Activated T-cell treated with anti-CD3 and anti-CD28 coated beads, Interleukin-2, amount 50 U/mL, for 48 hours (primary cell): ENCODE data around the gene POLE4.

Experiments used
- DNase-seq, 2 experiments: peaks; one replicate each; pipeline ENCODE4 v3.0.0-alpha.2; 2020

POLE4 gene, protein sequence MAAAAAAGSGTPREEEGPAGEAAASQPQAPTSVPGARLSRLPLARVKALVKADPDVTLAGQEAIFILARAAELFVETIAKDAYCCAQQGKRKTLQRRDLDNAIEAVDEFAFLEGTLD

GRCh38 chr2:74958274-74959105 is at the start of gene POLE4:
TSS of gene POLE4 (plus strand) at chr2:74958643. CDS start at chr2:74958680, 37 bp downstream.
- DNase-seq: peak; percentile 95

- DNase-seq: no peak
Observed at GRCh38 chr2:74908748-74909444, 49.5 kb upstream of the POLE4 start.

- DNase-seq: no peak
Observed at GRCh38 chr2:74910245-74910644, 48.2 kb upstream of the POLE4 start.

DNA sequence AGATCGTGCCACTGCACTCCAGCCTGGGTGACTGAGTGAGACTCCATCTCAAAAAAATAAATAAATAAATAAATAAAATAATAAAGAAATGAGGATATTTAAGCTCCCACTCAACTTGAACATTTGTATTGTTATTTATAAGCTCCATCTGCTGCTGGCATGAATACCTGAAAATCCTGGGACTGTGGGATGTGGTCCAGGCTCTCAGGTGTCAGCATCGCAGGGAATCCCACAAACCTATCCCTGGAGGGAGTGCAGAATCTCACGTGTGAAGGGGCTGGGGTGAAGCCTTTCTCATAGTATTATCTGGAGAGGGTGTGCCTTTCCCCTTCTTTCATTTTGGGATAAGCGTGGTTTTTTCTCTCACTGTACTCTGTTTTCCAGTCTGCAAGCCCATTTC is 47.4 kb upstream of the POLE4 start:
- no peak for DNase-seq

- DNase-seq: peak; percentile 49 to 50
Observed at GRCh38 chr2:74915743-74916142, 42.7 kb upstream of the POLE4 start.

- DNase-seq: no peak
Observed at GRCh38 chr2:74916394-74916793, 42.0 kb upstream of the POLE4 start.

DNA sequence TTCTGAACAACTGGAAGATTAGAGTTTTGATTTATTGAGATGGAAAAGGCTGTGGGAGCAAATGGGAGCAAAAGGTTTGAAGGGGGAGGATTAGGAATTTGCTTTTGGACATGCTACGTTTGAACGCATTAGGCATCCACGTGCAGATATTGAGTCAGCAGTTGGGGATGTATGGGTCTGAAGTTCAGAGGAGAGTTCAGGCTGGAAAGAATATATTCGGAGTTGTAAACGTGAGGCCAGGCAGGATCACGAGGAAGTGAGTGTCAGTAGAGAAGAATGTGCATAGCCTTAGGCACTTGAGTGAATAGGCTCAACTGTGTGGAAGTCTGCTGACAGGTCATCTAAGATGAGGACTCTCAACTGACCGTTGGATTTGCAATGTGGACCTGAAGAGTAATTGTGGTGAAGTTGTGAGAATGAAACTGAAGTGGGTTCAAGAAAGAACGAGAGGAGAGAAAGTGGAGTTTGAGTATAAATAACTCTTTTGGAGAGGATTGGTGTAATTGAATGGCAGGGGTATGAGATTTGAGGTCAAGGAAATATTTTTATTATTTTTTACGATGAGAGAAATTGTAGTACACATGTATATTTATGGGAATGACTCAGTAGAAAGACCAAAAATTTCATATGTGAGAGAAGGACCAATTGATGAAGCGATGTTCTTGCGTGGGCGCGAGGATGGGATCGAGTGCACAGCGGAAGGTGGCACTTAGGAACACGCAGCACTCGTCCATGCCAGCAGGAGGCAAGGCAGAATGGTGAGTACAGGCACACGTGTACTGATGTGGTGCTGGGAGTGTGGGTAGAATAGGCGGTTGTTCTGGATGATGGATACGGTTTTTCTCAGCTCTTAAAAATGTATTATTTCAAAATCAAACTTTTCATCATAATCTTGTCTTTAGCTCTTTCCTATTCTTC is 40.5 kb upstream of the POLE4 start:
- DNase-seq: no peak

DNA sequence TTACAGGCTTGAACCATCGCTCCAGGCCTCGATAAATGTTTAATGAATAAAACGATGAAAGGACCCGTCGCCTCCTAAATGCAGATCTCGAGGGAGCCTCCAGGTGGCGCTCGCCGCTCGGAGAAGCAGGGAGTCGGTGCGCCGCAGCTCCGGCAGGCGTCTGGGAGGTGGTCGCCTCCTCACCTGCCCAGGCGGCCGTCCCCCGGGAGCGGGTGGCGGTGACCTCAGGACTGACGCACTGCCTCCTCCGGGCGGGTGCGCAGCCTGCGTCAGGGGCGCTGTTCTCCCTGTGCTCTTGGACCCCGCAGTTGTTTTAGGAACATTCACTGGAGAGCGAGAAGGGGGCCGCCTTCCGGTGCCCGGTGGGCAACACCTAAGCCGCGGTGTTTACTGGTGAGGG is 38.6 kb upstream of the POLE4 start:
- DNase-seq: peak; percentile 82 to 84

- no peak for DNase-seq
Observed at GRCh38 chr2:74921236-74921736, 37.2 kb upstream of the POLE4 start.

- no peak for DNase-seq
Observed at GRCh38 chr2:74922592-74923227, 35.7 kb upstream of the POLE4 start.

GRCh38 chr2:74924463-74925265 is 33.8 kb upstream of the POLE4 start:
- no peak for DNase-seq

DNA sequence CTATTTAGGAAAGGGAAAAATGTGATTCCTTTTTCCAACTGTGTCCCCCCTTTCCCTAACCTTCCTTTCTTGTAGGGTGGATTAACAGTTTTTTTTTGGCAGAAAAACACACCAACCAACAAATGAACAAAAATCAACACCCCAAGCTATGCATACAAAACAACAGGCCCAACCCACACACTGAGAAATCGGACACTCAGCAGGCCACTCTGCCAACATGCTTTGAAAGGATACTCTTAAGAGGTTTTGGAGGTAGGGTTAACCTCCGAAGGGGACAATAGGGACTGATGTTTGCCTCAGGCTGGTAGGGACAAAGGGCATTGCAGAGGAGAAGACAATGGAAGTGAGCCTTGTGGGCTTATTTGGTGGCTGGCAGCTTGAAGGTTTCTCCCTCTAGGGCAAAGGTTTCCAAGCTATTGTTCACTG is 33.1 kb upstream of the POLE4 start:
- DNase-seq: no peak

- DNase-seq: no peak
Observed at GRCh38 chr2:74927621-74928020, 30.8 kb upstream of the POLE4 start.

GRCh38 chr2:74930811-74931486 is 27.5 kb upstream of the POLE4 start:
- DNase-seq: no peak

DNA sequence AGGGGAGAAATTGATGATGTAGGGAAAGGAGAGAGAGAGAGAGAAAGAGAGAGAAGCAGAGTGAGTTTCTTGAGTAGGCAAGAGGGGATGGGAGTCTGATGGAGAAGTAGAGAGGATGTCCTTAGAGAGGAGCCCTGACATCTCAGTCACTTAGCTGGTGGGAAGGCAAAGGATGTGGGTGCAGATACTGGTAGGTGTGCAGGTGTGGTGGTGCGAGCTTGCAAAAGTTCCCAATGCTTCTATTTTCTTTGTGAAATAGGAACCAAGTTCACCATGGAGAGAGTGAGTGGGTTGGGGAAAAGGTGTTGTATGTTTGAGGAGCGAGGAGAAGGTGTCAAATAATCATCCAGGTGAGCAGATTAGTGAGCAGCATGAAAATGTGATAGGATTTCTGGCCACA is 26.5 kb upstream of the POLE4 start:
- DNase-seq: no peak

- DNase-seq: no peak
Observed at GRCh38 chr2:74935975-74936391, 22.5 kb upstream of the POLE4 start.

DNA sequence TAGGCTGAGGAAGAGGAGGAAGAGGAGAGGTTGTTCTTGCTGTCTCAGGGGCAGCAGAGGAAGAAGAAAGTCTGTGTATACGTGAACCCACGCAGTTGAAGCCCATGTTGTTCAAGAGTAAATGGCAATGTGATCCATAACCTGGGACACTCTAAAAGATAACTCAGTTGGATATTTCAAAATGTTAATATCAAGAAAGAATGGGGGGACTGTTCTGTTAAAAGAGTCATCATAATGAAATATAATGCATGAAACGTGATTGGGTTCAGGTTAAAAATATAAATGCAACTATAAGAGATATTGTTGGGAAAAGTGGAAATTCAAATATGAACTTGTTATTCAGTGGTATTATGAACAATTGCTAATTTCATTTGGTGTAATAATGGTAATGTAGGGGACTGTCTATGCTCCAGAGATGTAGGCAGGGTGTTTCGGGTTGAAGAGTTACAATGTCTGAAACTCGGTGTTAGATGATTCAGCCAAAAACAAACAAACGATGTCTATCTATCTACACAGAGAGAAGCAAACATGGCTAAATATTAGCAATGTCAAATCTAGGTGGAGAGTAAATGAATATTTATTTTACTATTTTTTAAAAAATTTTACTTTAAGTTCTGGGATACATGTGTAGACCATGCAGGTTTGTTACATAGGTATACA is 21.1 kb upstream of the POLE4 start:
- DNase-seq: no peak

DNA sequence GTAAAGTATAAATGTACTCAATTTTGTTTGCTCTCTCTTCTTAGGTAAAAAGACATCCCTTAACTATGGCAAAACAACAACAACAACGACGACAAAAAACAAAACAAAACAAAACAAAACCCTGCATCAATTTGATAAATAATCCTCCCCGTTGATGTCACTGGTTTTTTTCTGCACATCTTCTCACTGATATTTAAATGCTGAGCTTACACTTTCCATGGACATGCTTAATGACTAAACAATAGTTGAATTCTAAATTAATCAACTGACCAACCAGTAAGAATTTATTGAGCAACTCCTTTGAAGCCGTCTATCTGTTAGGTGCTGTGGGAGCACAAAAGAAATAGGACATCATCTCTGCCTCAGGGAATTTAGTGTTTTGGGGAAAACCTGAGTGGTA is 20.2 kb upstream of the POLE4 start:
- DNase-seq: no peak

DNA sequence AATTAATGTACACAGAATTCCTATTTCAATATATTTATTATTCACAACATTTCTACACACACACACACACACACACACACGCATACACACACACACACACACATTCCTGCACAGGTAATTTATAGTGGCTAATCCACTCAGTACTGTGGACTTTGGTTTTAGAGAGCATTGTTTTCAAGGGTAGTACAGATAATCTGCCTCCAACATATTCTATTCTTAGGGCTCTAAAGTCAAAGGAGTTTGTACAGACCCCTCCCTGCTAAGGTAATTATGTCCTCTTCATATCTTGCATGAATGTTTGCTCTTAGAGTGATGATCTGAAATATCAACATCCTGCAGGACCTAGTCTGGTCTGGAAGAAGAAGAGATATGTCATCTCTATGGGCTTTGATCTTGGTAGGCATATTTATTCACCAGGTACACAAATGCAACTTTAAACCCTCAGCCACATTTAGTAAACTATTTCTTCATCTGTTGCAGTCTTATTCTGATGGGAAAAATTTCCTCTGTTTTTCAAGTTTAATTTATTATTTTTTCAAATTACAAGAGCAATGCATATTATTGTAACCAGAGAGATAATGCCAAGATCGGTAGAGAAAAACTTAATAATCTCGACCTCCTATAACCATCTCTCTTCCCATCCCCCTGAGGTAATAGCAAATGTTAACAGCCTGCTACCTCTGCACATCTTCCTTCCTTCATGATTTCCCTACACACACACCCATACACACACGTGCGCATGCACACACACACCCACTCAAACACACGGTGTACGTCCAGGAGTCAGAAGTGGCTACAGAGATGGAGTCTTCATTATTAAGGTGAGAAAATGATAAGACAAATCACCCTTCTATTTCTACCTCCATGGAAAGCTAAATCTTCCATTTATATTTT is 18.3 kb upstream of the POLE4 start:
- DNase-seq: no peak
